Loucy (cell line): Measurements from ENCODE around the gene APCDD1.

Experiments
- H2AFZ ChIP-seq: fragments of 200-600 bp; sonication (generic); 2 replicates; pipeline ENCODE4 v1.6.0; 2016; ENCODE audit warnings: antibody characterized with exemption, mild to moderate bottlenecking, low read length, moderate library complexity
- H3F3A ChIP-seq: fragments of 200-600 bp; 2 replicates; pipeline ENCODE4 v1.6.0; 2016; ENCODE audit warnings: antibody characterized with exemption, low read depth, mild to moderate bottlenecking
- H3K27me3 ChIP-seq: fragments of 200-600 bp; sonication (generic); 2 replicates; pipeline ENCODE4 v1.6.1; 2014; ENCODE audit warnings: low read length, mild to moderate bottlenecking; ENCODE audit not compliant: insufficient read depth, poor library complexity, severe bottlenecking
- H3K36me3 ChIP-seq: fragments of 200-600 bp; sonication (generic); 2 replicates; pipeline ENCODE4 v1.6.1; 2016; ENCODE audit warnings: low read length; ENCODE audit not compliant: insufficient read depth
- H3K4me1 ChIP-seq: fragments of 200-600 bp; sonication (generic); 2 replicates; pipeline ENCODE4 v1.5.1; 2014; ENCODE audit warnings: low read length, mild to moderate bottlenecking; ENCODE audit not compliant: insufficient read depth, poor library complexity, severe bottlenecking
- H3K4me2 ChIP-seq: fragments of 200-600 bp; sonication (generic); 2 replicates; pipeline ENCODE4 v1.6.0; 2014; ENCODE audit warnings: antibody characterized with exemption, low read length, low read depth, mild to moderate bottlenecking; ENCODE audit not compliant: poor library complexity, severe bottlenecking
- H3K4me3 ChIP-seq: fragments of 200-600 bp; sonication (generic); 2 replicates; pipeline ENCODE4 v1.5.1; 2014; ENCODE audit warnings: low read length, mild to moderate bottlenecking, mixed read lengths; ENCODE audit not compliant: poor library complexity, severe bottlenecking
- H3K79me2 ChIP-seq: fragments of 200-600 bp; sonication (generic); 2 replicates; pipeline ENCODE4 v1.6.1; 2014; ENCODE audit warnings: low read length; ENCODE audit not compliant: insufficient read depth
- H3K9ac ChIP-seq: fragments of 200-600 bp; sonication (generic); 2 replicates; pipeline ENCODE4 v1.6.0; 2014; ENCODE audit warnings: mild to moderate bottlenecking, low read depth, low read length, moderate library complexity; ENCODE audit not compliant: poor library complexity, severe bottlenecking
- H3K9me2 ChIP-seq: fragments of 200-600 bp; sonication (generic); replicated peaks from 2 replicates; pipeline ENCODE4 v1.6.1; 2016; ENCODE audit warnings: low read depth, low read length, mixed read lengths
- H3K9me3 ChIP-seq: fragments of 200-600 bp; sonication (generic); 2 replicates; pipeline ENCODE4 v1.6.1; 2014; ENCODE audit warnings: mild to moderate bottlenecking, antibody characterized with exemption, low read length, low read depth; ENCODE audit not compliant: insufficient read depth
- H4K20me1 ChIP-seq: fragments of 200-600 bp; sonication (generic); 2 replicates; pipeline ENCODE4 v1.6.0; 2014; ENCODE audit warnings: antibody characterized with exemption, low read length, mild to moderate bottlenecking; ENCODE audit not compliant: insufficient read depth, poor library complexity, severe bottlenecking
- CTCF ChIP-seq: fragments of 200-600 bp; sonication (generic); conservative IDR thresholded peaks from 2 replicates; pipeline ENCODE4 v1.5.1; 2014; ENCODE audit warnings: mild to moderate bottlenecking, antibody characterized with exemption, low read length
- EZH2phosphoT487 ChIP-seq: fragments of 200-600 bp; IDR thresholded peaks from 2 replicates; pipeline ENCODE4 v1.6.1; 2018; ENCODE audit warnings: antibody characterized with exemption, mild to moderate bottlenecking, moderate library complexity, borderline replicate concordance

Gene APCDD1

GRCh38 chr18:10460414-10461018, 6.1 kb downstream of the APCDD1 start:
- Histone ChIP-seq H3K9me2 (no peaks in the 10 kb centered on the region), H3K4me3 (no peak overlapping the region), H3K4me2 (no peak overlapping the region), H3F3A (no peaks in the 10 kb centered on the region), H3K27me3 (peaks cover 3% of the 10 kb centered on the region), H3K9ac (no peak overlapping the region), H3K9me3 (no peaks in the 10 kb centered on the region), H3K79me2 (no peaks in the 10 kb centered on the region), H3K4me1 (peaks cover 14% of the 10 kb centered on the region), H4K20me1 (no peaks in the 10 kb centered on the region), H3K36me3 (no peaks in the 10 kb centered on the region), H2AFZ (no peak overlapping the region)
- TF ChIP-seq CTCF (no peak), EZH2phosphoT487 (no peak)

DNA sequence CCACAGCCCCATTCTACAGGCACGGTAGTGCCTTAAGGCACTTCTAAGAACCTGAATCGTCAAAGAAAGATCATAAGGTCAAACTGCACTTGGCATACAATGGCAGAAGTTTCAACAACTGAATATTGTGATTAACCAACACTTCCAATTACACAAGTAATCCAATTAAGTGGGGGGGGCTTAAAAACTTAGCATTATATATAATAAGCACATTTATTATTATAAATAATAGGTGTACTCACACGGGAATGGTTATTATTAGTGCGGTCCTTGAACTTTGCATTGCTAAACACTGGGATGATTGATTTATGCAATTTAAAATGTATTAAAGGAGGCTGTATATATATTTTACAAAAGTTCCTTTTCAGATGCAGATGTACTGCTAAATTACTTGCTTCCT, 7.6 kb downstream of the APCDD1 start:
- Histone ChIP-seq H3K9me3 (no peaks in the 10 kb centered on the region), H3K9me2 (no peaks in the 10 kb centered on the region), H3K4me3 (no peak overlapping the region), H3K4me1 (peaks cover 23% of the 10 kb centered on the region), H2AFZ (no peak overlapping the region), H3K36me3 (no peaks in the 10 kb centered on the region), H3K79me2 (no peaks in the 10 kb centered on the region), H3K9ac (no peak overlapping the region), H3K27me3 (no peaks in the 10 kb centered on the region), H3K4me2 (no peak overlapping the region), H4K20me1 (no peaks in the 10 kb centered on the region), H3F3A (no peaks in the 10 kb centered on the region)
- TF ChIP-seq CTCF (no peak), EZH2phosphoT487 (no peak)

DNA sequence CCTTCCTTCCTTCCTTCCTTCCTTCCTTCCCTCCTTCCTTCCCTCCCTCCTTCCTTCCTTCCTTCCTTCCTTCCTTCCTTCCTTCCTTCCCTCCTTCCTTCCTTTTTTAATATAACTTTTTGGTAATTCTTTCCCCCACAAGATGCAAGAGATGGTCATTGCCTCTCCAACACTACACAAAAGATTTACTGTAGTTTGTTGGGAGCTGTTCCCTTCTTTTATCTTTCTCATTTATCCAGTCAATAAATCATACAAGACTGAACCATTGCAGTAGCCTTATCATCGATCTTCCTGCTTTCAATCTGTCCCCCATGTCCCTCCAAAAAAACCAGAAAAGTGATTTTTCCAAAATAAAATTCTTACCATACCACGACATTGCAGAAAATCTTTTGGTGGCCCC, 8.2 kb downstream of the APCDD1 start:
- no peaks in the 10 kb centered on the region for H3K9me3 ChIP-seq
- no peaks in the 10 kb centered on the region for H3K36me3 ChIP-seq
- TF ChIP-seq CTCF (no peak), EZH2phosphoT487 (no peak)
- H3K4me1 ChIP-seq = peaks cover 24% of the 10 kb centered on the region
- no peaks in the 10 kb centered on the region for H3F3A ChIP-seq
- no peaks in the 10 kb centered on the region for H3K79me2 ChIP-seq
- no peaks in the 10 kb centered on the region for H3K9me2 ChIP-seq
- no peak overlapping the region for H3K4me3 ChIP-seq
- H3K27me3 ChIP-seq = no peaks in the 10 kb centered on the region
- no peak overlapping the region for H3K4me2 ChIP-seq
- no peak overlapping the region for H2AFZ ChIP-seq
- no peaks in the 10 kb centered on the region for H4K20me1 ChIP-seq
- H3K9ac ChIP-seq = no peak overlapping the region
